ENCODE measurements around the gene MTURN.
A peak's percentile ranks its signal among the peaks of the same experiment; 100 is the strongest.
"Not testable (repeated sequence)": the region's sequence is repeated elsewhere in the genome, so short reads cannot be mapped to it uniquely, and the experiment has no call there.

MTURN gene

DNA sequence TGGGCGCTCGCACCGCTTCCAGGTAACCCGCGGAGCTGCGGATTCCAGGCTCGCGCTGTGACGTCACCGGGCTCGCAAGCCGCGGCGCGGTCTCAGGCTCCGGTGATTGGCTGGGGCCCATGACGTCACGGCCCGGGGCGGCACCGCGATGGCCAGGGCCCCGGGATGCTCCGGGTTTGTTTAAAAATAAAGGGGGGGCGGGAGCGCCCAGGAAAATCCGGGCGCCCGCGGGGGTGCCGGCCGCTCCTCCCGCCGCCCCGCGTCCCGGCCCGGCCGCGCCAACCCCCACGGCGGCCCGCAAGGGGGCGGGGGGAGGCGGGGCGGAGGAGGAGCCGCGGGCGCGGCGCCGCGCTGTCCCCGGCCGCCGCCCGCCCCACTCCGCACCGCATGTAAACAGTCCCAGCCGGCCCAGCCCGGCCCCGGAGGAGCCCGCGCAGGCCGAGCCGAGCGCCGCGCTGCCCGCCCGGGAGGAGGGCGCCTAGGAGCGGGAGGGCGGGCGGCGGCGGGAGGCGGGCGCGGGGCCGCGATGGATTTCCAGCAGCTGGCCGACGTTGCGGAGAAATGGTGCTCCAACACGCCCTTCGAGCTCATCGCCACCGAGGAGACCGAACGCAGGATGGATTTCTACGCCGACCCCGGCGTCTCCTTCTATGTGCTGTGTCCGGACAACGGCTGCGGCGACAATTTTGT, at the start of gene MTURN:
Gene MTURN, plus strand, starts transcription at position 376 of the 690 bp plus-strand sequence. Its CDS starts 151 bp downstream, at position 527.
- DNase-seq (ENCODE audit: insufficient read length, low spot score) (peak; percentile 95), FAIRE-seq (peak; percentile 67)

GRCh38 chr7:30086529-30086928, 48.3 kb upstream of the MTURN start:
- FAIRE-seq: no peak

GRCh38 chr7:30087371-30087770, 47.4 kb upstream of the MTURN start:
- no peak for FAIRE-seq

More at GRCh38 chr7:30086529-30086928, 48.3 kb upstream of the MTURN start:
- no peak for DNase-seq (ENCODE audit: insufficient read length, low spot score)

GRCh38 chr7:30088362-30088761, 46.4 kb upstream of the MTURN start:
- FAIRE-seq (no peak), DNase-seq (ENCODE audit: insufficient read length, low spot score) (no peak)

More at GRCh38 chr7:30087371-30087770, 47.4 kb upstream of the MTURN start:
- DNase-seq (ENCODE audit: insufficient read length, low spot score): no peak

- FAIRE-seq (no peak), DNase-seq (ENCODE audit: insufficient read length, low spot score) (no peak)
These were observed 44.7 kb upstream of the MTURN start for GRCh38 chr7:30090111-30090510.

DNA sequence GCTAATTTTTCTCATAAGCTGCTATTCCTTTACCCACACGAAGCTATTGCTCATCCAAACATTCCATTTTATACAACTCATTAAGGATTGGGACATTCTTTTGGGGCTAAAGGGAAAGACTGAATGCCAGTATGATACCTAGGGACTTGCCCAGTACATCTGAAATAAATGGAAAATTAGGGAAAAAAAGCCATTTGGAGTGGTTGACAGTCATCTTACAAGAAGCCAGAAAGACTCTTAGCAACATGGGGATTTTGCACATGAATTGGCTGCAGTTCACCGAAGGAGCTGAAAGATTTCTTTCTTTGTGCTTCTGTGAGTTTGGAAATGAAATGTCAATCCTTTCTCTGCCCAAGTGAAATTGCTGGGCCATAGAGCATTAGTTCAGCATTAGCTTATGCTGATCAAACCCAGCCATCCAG, 43.3 kb upstream of the MTURN start:
- FAIRE-seq (peak; percentile 13), DNase-seq (ENCODE audit: insufficient read length, low spot score) (peak; percentile 38)

DNA sequence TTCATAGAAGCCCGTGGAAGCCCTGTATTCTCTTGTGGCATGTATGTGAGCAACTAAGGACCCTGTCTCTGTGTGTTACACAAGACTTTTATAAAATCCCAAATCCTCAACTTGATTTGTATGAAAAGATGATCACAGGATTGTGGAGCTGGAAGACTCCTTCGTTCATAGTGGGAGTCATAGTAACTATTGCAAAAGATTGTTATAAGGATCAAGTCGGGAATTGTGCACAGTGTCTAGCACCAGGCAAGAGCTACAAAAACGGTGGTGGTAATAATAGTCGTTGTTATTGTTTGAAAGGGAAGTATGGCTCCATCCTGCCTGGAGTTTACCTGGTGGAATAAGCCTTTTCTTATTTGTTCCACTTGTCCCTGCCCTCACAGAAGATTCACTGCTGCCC, 42.8 kb upstream of the MTURN start:
- no peak for FAIRE-seq
- no peak for DNase-seq (ENCODE audit: insufficient read length, low spot score)

GRCh38 chr7:30093420-30093952, 41.3 kb upstream of the MTURN start:
- DNase-seq (ENCODE audit: insufficient read length, low spot score) (no peak), FAIRE-seq (no peak)

- FAIRE-seq: not testable (repeated sequence)
These were observed 36.2 kb upstream of the MTURN start for GRCh38 chr7:30098599-30098998.

GRCh38 chr7:30102281-30102680, 32.5 kb upstream of the MTURN start:
- FAIRE-seq: no peak
- no peak for DNase-seq (ENCODE audit: insufficient read length, low spot score)

More at GRCh38 chr7:30098599-30098998, 36.2 kb upstream of the MTURN start:
- not testable (repeated sequence) for DNase-seq (ENCODE audit: insufficient read length, low spot score)

- FAIRE-seq (no peak), DNase-seq (ENCODE audit: insufficient read length, low spot score) (no peak)
These were observed 30.6 kb upstream of the MTURN start for GRCh38 chr7:30104157-30104556.

DNA sequence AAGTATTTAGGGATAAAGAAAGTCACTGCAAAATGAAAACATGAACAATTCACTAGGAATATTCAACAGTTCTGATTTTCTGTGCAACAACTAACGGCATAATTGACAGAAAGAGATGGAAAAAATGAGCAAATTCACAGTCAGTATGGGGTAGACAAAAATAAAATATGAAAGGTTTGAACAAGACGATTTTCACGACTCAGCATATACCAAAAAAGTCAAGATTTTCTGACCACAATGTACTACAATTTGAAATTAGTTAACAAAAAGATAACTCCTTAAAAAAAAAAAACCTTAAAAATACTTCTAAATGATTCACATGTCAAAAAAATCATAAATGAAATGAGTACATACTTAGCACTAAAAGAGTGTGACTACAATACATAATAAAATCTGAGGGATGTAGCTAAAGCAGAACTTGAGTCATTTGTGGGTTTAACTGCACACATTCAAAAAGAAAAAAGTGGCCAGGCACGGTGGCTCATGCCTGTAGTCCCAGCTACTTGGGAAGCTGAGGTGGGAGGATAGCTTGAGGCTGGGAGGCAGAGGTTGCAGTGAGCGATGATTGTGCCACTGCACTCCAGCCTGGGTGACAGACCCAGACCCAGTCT, 22.6 kb upstream of the MTURN start:
- DNase-seq (ENCODE audit: insufficient read length, low spot score) (no peak), FAIRE-seq (no peak)

DNA sequence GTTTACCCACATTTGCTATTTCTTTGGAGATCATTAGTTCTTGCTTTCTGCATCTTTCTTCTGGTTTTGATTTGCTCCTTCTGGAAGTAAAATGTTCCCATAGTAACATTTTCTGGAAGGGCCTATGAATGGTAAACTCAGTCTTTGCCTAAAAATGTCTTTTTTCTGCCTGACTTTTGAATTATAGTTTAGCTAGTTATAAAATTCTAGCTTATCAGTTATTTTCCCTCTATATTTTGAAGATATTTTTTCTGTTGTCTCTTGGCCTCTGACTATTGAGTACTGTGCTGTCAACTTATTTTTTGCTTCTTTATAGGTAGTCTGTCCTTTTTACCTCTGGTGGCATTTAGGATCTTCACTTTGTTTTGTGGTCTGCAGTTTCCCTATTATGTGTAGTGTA, 21.6 kb upstream of the MTURN start:
- FAIRE-seq (no peak), DNase-seq (ENCODE audit: insufficient read length, low spot score) (no peak)

DNA sequence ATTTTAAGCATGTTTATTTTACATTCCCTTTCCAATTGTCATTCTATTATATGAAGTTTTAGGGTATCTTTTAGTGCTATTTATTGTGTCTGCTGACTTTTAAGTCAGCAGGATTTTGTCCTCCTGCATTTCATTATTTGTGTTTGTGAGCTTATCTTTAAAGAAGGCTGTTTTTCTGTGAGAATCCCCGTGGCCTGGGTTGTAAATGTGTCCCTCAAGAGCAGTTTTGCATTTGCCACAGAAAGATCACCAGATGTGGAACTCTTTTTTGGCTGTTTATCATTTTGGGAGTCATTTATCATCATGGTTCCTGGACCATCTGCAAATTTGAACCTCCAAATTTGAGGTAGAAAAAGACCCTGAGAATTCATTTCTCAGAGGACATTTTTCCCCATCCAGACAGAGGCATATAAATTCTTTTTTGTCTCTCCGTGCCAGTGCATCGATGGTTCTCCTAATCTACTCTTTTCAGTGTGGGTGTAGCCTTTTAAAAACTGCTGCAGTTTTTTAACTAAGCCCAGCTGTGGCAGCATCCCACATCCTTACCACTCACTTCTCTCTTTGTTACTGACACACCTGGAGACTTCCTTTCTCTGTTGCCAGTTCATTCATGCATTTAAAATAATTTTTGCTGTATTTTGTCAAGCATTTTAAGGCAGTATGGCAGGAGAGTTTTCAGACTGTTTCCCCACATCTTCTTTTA, 20.1 kb upstream of the MTURN start:
- FAIRE-seq (no peak), DNase-seq (ENCODE audit: insufficient read length, low spot score) (no peak)

DNA sequence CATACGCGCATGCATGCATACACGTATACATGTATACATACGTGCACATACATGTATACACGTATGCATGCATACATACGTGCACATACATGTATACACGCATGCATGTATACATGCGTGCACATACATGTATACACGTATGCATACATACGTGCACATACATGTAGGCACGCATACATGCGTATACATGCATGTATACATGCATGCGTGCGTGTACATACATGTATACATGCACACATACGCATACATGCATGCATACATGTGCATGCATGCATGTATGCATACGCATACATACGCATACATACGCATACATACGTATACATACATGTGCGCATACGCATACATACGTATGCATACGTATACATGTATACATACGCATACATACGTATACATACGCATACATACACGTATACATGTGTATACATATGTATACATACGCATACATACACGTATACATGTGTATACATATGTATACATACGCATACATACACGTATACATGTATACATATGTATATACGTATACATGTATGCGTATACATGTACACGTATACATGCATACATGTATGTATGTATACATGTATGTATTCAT, 19.0 kb upstream of the MTURN start:
- no peak for DNase-seq (ENCODE audit: insufficient read length, low spot score)

GRCh38 chr7:30116771-30117170, 18.0 kb upstream of the MTURN start:
- DNase-seq (ENCODE audit: insufficient read length, low spot score): no peak
- no peak for FAIRE-seq

More for the DNA sequence above, 19.0 kb upstream of the MTURN start:
- FAIRE-seq: peak; percentile 100

- FAIRE-seq (no peak), DNase-seq (ENCODE audit: insufficient read length, low spot score) (no peak)
These were observed 16.9 kb upstream of the MTURN start for GRCh38 chr7:30117896-30118295.

- FAIRE-seq (no peak), DNase-seq (ENCODE audit: insufficient read length, low spot score) (no peak)
These were observed 14.8 kb upstream of the MTURN start for GRCh38 chr7:30119890-30120577.

- FAIRE-seq (no peak), DNase-seq (ENCODE audit: insufficient read length, low spot score) (no peak)
These were observed 813 bp upstream of the MTURN start for GRCh38 chr7:30133736-30134610.
